Type B pancreatic cell (in vitro differentiated cells): ENCODE results near the gene GTF2F2. TPM values are rescaled to one million over a fixed set of nuclear protein-coding genes. Genes with fewer than 3 reads are reported as not detected.

ENCODE experiments used
- DNase-seq: peaks from one replicate; pipeline ENCODE4 v3.0.0; 2021; ENCODE audit warnings: mixed read lengths; ENCODE audit not compliant: unreplicated experiment; ENCODE audit errors: extremely low spot score
- H3K27ac Mint-ChIP-seq: 2 replicates; pipeline ENCODE4 v1.8.0; 2021; ENCODE audit warnings: mild to moderate bottlenecking, mixed read lengths
- H3K27me3 Mint-ChIP-seq: 2 replicates; pipeline ENCODE4 v1.8.0; 2021; ENCODE audit warnings: mixed read lengths
- H3K36me3 Mint-ChIP-seq: 2 replicates; pipeline ENCODE4 v1.8.0; 2021; ENCODE audit warnings: mixed read lengths
- H3K4me1 Mint-ChIP-seq: one replicate; pipeline ENCODE4 v1.8.0; 2021; ENCODE audit warnings: mixed read lengths; ENCODE audit not compliant: unreplicated experiment
- H3K4me3 Mint-ChIP-seq: 2 replicates; pipeline ENCODE4 v1.8.0; 2021; ENCODE audit warnings: mild to moderate bottlenecking, mixed read lengths
- H3K9me3 Mint-ChIP-seq: 2 replicates; pipeline ENCODE4 v1.8.0; 2021; ENCODE audit warnings: mixed read lengths
- CTCF ChIP-seq: fragments of 200-600 bp; sonication (generic); conservative IDR thresholded peaks from 2 replicates; pipeline ENCODE4 v1.5.0; 2021; ENCODE audit warnings: antibody characterized with exemption, mild to moderate bottlenecking
- total RNA-seq: library from RNA; stranded (reverse); gene quantifications from 2 replicates; pipeline ENCODE4 v1.2.1, GENCODE V29; 2021; ENCODE audit warnings: low replicate concordance

The GTF2F2 gene
- total RNA-seq, 1 donor from 2014 or later = 21.8 TPM

- Mint-ChIP-seq H3K36me3 (peaks cover 5% of the 10 kb centered on the region), H3K4me1 (peaks cover 8% of the 10 kb centered on the region), H3K27ac (no peak overlapping the region), H3K4me3 (no peak overlapping the region), H3K27me3 (no peaks in the 10 kb centered on the region), H3K9me3 (no peaks in the 10 kb centered on the region)
- no peak for DNase-seq
- TF ChIP-seq CTCF = no peak
Observed at GRCh38 chr13:45258334-45258675, 138.0 kb downstream of the GTF2F2 start.

- no peak overlapping the region for H3K27ac Mint-ChIP-seq
- no peaks in the 10 kb centered on the region for H3K4me1 Mint-ChIP-seq
- H3K9me3 Mint-ChIP-seq = no peaks in the 10 kb centered on the region
- H3K4me3 Mint-ChIP-seq = no peak overlapping the region
- peaks cover 5% of the 10 kb centered on the region for H3K36me3 Mint-ChIP-seq
- no peaks in the 10 kb centered on the region for H3K27me3 Mint-ChIP-seq
- no peak for DNase-seq
- TF ChIP-seq CTCF = no peak
Observed at GRCh38 chr13:45267215-45267614, 146.9 kb downstream of the GTF2F2 start.

GRCh38 chr13:45269204-45269603 lies 148.9 kb downstream of the GTF2F2 start:
- Mint-ChIP-seq H3K4me3 (no peak overlapping the region), H3K36me3 (peaks cover 5% of the 10 kb centered on the region), H3K9me3 (no peaks in the 10 kb centered on the region), H3K27ac (no peak overlapping the region), H3K27me3 (no peaks in the 10 kb centered on the region), H3K4me1 (no peaks in the 10 kb centered on the region)
- no peak for DNase-seq
- no peak for TF ChIP-seq CTCF

GRCh38 chr13:45276913-45277312 lies 156.6 kb downstream of the GTF2F2 start:
- no peaks in the 10 kb centered on the region for H3K27me3 Mint-ChIP-seq
- no peak overlapping the region for H3K27ac Mint-ChIP-seq
- H3K36me3 Mint-ChIP-seq = peaks cover 8% of the 10 kb centered on the region
- no peak for TF ChIP-seq CTCF
- H3K4me3 Mint-ChIP-seq = no peak overlapping the region
- no peaks in the 10 kb centered on the region for H3K4me1 Mint-ChIP-seq
- peaks cover 6% of the 10 kb centered on the region for H3K9me3 Mint-ChIP-seq
- DNase-seq = no peak

GRCh38 chr13:45278096-45278645 lies 157.9 kb downstream of the GTF2F2 start:
- TF ChIP-seq CTCF = no peak
- H3K27ac Mint-ChIP-seq = no peak overlapping the region
- peaks cover 9% of the 10 kb centered on the region for H3K36me3 Mint-ChIP-seq
- DNase-seq = no peak
- no peaks in the 10 kb centered on the region for H3K4me1 Mint-ChIP-seq
- peaks cover 6% of the 10 kb centered on the region for H3K9me3 Mint-ChIP-seq
- H3K27me3 Mint-ChIP-seq = no peaks in the 10 kb centered on the region
- no peak overlapping the region for H3K4me3 Mint-ChIP-seq

- Mint-ChIP-seq H3K9me3 (peaks cover 6% of the 10 kb centered on the region), H3K4me1 (no peaks in the 10 kb centered on the region), H3K27ac (no peak overlapping the region), H3K4me3 (no peak overlapping the region), H3K27me3 (no peaks in the 10 kb centered on the region), H3K36me3 (peaks cover 13% of the 10 kb centered on the region)
- no peak for DNase-seq
- TF ChIP-seq CTCF = no peak
Observed at GRCh38 chr13:45280011-45280410, 159.7 kb downstream of the GTF2F2 start.
